GM19239 (cell line): Measurements from ENCODE around the gene CERS5.

Source experiments
- DNase-seq: peaks from one replicate; pipeline ENCODE4 v3.0.0; 2011; ENCODE audit warnings: low spot score; ENCODE audit not compliant: insufficient read length
- FAIRE-seq: peaks from 2 replicates; lab custom pipeline; 2011; peaks lifted over from hg19 to GRCh38; lab: Jason Lieb, UNC

The CERS5 gene, protein sequence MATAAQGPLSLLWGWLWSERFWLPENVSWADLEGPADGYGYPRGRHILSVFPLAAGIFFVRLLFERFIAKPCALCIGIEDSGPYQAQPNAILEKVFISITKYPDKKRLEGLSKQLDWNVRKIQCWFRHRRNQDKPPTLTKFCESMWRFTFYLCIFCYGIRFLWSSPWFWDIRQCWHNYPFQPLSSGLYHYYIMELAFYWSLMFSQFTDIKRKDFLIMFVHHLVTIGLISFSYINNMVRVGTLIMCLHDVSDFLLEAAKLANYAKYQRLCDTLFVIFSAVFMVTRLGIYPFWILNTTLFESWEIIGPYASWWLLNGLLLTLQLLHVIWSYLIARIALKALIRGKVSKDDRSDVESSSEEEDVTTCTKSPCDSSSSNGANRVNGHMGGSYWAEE

DNA sequence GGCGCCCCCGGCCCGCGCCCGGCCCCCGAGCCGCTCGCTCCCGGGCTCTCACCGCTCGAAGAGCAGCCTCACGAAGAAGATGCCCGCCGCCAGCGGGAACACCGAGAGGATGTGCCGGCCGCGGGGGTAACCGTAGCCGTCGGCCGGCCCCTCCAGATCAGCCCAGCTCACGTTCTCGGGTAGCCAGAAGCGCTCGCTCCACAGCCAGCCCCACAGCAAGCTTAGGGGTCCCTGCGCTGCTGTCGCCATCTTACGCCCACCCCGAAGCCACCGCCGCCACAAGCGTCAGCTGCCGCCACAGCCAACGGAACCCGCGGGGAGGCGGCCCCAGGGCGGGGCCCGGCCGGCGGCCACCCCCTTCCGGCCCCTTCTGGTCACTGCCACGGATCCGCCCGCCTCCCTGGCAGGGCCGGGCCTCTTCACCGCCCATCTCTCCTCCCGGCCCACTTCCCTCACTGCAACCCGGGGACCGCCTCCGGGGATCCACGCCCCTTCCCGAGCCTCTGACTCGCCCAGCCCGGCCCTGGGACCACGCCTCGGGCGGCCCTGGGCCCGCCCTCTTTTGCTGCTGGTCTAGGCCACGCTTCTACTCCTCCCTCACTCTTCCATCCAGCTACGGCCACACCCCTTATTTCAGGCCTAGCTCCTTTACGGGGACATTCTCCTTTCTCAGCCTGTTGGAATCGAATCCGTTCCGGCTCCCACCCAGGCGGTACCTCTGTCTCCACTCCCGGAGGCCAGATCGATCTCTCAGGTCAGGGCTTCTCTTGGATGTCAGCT is at the start of gene CERS5:
CERS5 (minus strand) TSS at position 321 of the 780 bp plus-strand sequence; CDS start at position 249, 72 bp downstream.
- FAIRE-seq: peak; percentile 87
- DNase-seq: peak; percentile 94

DNA sequence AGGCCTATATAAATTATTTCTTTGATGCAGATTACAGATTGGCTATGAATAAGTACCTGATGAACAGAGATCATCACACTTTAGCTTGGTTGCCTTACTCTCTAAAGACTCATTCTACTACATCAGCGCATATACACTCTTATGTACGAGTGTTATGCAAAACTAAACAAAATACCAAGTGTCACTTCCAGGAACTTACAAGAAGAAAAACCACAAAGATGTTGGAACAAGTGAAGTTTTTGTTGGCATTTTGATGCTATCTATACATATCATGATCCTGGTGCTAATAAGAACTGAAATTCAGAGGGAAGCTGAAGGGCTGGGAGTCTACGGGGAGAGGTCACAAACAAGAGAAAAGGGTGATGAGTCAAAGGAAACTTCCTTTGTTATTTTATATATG is 47.9 kb upstream of the CERS5 start:
- DNase-seq (no peak), FAIRE-seq (no peak)

DNA sequence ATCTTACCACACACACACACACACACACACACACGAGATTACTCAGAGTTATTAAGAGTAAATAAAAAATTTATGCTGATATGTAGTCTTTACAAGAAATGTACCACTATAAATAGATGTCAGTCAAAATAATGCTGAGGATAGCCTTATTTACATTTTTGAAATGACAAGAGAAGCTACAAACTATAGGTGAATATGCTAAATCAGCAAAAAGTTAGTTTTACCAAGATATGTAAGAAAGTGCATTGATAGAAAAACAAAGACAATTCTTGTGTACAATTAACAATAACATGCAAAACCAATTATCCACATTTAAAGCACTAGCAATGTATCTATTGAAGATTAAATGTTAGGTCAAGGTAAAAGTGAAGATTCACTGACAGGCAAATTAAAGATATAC is 46.8 kb upstream of the CERS5 start:
- DNase-seq: no peak
- no peak for FAIRE-seq

DNA sequence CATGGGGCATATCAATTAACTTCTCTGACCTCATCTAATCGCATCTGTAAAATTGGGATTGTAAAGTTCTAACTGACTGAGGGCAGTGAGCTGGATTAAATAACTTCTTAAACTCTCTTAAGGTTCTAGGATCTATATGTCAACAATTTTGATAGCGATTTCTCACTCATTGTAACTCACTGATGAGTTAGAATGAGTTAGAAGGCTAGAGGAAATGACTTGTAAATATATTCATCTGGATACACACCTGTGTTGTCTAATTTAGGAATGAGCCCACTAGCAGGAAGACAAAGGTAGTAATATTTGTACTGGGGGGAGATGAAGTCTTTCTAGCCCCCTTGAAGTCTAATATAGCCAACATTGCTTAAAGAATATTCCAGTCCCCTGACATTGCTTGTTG is 46.3 kb upstream of the CERS5 start:
- no peak for FAIRE-seq
- DNase-seq: no peak

DNA sequence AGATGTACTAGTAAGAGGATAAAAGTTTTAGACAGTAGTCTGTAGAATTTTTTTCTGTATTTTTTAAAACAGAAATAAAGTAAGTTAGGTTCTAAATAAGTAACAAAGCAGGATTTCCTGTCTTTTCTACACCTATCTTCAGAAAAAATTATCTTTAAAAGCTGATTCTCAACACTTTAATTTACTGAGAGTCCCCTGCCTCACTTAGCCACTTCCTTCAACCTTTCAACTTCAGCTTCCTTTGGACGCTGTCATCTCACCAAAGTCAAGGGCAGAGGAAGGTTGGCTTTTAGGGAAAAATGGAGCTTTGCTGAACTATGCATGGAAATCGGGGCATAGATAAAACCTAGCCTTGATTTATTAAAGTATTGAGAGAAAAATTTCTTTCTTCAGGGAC is 44.9 kb upstream of the CERS5 start:
- DNase-seq: no peak
- FAIRE-seq: no peak

DNA sequence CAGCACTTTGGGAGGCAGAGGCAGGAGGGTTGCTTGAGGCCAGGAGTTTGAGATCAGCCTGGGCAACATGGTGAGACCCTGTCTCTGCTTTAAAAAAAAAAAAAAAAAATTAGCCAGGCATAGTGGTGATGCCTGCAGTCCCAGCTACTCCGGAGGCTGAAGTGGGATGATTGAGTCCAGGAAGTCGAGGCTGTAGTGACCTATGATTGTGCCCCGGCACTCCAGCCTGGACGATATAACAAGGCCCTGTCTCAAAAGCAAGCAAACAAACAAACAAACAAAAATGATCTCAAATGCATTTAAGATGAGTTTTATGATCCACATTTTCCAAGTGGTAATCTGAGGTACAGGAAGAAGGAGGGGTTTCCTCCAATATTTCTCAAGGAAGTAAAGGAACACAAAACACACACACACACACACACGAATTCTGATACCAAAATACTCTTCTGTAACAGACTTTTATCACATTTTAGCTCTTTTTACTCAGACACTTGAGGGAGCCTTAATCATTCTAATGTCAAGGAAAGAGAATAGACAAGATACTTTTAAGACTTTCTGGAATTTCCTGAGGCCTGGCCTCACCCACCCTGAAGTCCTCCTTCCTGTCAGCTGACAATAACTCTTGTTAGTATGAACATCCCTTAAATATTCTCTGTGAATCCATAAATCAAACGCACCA is 44.4 kb upstream of the CERS5 start:
- DNase-seq: no peak
- FAIRE-seq: no peak

DNA sequence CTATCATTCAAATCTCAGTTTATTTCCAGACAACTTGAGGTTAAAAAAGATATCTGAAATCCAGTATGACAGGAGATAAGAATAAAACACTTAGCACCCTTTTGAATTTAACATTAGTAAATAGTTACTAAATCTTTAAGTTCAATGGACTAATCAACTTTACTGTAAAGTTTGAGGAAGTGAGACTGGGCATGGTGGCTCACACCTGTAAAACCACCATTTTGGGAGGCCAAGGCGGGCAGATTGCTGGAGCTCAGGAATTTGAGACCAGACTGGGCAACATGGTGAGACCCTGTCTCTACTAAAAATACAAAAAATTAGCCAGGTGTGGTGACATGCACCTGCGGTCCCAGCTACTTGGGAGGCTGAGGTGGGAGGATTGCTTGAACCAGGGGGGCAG is 40.3 kb upstream of the CERS5 start:
- DNase-seq (no peak), FAIRE-seq (no peak)

DNA sequence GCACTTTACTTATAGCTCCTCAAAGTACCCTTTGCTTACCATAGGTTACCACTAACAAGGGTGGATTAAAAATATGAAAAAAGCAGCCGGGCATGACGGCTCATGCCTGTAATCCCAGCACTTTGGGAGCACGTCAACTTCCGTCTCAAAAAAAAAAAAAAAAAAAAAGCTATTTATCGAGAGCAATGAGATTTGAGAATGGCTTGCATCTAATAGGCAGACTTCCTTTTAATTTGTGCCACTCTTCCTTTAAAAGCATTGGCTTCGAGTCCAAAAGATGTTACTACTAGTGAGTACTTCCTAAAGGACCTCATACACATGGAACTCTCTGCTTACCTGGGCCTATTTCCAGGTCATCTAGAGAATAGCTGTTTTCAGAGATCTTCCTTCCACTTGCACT is 38.5 kb upstream of the CERS5 start:
- DNase-seq (no peak), FAIRE-seq (no peak)

DNA sequence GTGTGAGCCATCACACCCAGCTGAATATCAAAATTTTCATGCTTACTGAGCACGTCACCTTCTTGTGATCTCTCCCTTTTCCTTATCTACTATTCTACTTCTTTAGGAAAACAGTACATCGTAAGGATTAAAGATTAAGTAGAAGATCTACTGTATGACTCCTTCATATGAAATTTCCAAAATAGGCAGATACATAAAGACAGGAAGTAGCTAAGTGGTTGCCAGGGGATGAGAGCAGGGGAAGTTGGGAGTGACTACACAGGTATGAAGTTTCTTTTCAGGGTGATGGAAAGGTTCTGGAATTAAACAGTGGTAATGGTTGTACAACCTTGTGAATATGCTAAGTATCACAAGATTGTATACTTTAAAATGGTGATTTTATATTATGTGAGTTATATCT is 36.5 kb upstream of the CERS5 start:
- DNase-seq (no peak), FAIRE-seq (no peak)

DNA sequence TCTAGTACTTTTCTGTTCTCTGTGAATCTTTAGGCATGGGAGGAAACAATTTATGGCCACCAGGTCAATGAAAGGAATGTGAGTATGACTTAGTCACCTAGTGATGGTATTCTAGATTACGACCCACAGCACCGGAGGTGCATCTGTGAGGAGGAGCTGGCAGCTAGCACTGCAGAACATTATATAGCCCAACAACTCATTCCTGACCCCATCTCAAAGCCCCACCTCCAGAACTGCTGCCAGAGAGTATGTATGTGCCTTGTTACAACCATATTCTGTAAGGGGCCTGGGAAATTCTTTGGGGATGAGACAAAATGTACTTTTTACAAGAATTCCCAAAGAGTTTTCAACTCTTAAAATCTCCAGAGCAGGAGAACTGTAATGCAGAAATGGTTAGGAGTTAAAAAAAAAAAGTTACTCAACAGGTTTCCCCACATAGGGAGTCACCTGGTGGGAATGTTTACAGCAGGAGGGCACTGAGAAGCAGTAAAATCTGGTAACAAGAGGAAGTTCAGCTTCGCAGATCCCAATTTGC is 34.9 kb upstream of the CERS5 start:
- DNase-seq: no peak
- no peak for FAIRE-seq

DNA sequence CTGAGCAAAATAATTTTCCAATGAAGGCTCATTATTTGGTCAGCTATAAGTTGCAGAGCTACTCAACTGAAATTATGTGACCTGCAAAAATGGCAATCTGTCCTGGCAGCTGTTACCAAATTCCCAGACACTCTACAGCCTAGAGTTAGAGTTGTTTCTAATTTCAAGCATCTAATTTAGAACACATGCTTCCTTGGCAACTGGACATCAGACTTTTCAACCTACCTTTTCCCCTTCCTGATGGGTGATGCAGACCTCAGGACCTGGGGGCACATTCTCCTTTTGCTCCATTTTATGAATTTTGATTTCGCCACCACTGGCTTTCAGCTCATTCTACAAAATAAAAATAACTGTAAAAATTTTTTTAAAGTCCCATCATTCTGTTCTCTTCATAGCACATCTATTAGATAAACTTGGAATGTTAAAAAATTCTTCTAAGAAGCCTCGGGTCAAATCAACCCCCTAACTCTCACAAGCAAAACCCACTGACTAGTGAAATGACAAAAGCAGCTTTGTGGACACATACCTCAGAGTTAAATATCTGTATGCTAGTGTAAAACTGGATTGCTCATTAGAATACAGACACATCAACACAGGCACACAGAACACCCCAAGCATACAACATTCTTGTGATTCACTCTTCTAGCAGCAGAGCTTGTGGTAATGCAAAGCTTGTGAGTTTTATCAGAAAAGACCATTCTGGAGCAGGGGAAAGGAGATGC is 33.5 kb upstream of the CERS5 start:
- no peak for FAIRE-seq
- DNase-seq: no peak

DNA sequence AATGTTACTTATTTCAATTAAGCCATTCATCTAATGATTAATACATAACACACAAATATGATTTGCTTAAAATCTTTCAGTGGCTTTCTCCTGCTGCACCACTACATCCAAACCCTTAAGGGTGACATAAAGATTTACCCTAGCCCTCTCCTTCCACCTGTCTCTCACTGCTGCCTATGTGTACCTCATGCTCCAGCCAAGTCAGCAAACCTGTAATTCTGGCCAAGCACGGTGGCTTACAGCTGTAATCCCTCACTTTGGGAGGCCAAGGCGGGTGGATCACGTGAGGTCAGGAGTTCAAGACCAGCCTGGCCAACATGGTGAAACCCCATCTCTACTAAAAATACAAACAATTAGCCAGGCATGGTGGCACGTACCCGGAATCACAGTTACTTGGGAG is 31.7 kb upstream of the CERS5 start:
- FAIRE-seq (no peak), DNase-seq (no peak)

DNA sequence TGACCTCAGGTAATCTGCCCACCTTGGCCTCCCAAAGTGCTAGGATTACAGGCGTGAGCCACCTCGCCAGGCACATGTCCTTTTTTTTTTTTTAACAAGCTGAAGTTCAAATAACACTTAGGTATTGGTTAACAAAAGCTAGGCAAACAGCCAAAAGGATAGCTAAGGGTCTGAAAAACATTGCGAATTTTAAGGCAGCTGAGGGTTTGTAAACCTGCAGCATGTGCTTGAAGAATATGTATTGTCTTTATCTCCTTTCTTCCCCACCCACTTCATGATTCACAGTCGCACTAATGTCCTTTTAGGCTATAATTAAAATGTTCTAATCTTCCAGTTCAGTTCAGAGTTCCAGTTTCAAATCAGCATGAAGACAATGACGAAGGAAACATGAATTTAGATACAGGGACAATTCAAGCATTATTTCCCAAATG is 30.1 kb upstream of the CERS5 start:
- FAIRE-seq (no peak), DNase-seq (no peak)

DNA sequence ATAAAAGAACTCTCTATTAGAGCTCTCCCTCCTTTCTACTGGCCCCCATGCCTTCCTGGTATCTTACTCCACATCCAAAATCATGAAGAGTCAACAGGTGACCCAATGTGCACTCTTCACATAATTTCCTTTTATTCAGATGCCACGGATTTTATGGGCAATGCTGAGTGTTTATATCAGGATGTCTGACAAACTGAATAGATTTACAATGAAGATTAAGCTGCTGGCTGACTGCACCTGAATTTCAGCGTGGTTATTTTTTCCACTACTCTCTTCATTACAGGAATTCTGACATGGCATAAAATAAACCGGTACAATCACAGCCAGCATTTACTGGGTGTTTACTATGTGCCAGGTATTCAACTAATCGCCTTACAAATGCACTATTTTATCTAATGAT is 29.4 kb upstream of the CERS5 start:
- no peak for DNase-seq
- no peak for FAIRE-seq

DNA sequence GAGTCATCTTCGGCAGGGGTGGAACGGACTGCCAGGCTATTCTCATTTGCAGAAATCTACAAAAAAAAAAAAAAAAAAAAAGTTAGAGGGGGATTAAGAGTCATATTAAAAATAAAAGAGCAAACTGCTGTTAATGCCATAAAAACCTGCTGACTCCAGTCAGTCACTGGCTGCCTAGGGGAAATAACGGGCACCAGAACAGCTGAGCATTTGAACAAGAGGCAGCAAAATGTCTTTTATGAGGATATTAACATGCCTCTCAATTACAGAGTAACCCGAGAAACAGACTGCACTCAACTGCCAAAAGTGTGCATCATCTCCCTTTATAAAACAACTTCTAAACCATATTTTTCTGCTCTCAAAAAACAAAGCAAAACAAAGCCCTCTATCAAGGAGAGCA is 28.7 kb upstream of the CERS5 start:
- DNase-seq: no peak
- FAIRE-seq: no peak

DNA sequence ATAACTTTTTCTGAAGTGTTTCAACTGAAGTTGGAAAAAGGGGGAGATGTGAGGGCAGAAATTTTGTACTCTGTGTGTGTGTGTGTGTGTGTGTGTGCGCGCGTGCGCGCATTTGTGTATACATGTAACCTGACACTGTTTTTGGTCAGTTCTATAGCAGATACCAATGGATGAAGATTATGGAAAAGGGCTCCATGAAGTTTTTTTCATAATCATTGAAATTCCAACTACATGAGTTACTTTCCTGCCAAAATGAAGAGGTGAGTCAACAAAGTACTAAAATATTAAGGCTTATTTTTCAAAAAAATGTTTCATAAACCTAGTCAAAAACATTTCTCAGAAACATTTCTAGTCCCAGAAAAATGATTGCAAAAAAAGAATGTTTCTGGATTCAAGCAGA is 25.7 kb upstream of the CERS5 start:
- no peak for FAIRE-seq
- DNase-seq: no peak

DNA sequence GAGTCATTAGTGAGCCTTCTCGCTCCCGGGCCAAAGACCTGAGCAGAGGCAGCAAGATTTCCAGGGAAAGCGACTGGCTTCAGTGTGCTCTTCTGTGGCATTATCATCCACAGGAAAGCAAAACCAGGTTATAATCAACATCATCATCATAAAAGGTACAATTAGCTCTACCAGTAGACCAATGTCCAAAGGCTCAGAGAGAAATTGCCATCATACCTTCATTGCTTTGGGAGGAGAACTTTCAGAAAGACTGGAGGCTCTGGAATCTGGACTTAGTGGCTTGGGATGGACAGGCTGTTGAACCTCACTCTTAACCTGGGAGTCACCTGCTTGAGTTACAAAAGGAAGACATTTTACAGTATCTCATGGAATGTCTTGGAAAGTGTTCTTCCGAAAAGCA is 25.1 kb upstream of the CERS5 start:
- no peak for FAIRE-seq
- DNase-seq: no peak

DNA sequence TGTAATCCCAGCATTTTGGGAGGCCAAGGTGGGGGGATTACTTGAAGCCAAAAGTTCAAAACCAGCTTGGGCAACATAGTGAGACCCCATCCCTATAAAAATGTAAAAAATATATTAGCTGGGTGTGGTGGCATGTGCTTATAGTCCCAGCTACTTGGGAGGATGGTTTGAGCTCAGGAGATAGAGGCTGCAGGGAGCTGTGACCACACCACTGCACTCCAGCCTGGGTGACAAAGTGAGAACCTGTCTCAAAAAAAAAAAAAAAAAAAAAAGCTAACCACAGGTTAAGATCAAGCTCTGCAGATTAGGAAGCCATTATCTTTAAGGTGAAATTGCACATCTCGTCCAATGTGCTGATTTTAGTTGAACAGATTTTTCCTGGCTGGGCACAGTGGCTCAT is 23.7 kb upstream of the CERS5 start:
- DNase-seq: no peak
- FAIRE-seq: no peak

DNA sequence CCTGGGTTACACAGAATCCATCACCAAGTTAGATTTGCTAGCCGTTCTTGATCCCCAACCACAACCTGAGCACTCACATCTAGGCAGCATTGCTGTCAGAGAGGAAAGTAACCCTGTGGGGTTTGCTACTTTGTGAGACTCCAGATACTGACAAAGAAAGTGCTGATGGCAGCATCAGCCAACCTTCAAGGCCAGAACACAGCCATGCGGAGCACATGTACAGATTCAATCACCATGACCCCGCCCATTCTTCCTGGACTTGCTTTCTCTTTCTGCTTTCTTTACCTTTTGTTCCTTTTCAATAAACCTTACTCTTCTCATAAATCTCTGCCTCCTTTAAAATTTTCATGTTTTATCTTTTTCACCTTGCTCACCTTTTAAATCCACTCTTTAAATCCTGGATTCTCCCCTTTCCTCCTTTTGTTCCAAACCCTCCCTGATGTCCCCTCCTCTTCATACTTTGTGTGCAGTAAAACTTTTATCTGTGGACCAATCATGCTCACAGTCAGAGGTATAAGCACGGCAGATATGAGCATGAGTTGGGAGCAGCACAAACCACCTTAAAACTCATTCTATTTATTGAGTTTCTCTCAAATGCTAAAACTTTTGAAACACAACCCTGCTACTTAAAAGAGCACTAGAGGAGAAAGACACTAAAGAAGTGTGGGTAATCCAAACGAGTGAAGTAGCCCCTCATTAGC is 21.9 kb upstream of the CERS5 start:
- FAIRE-seq: peak; percentile 18
- DNase-seq: no peak
